GM18951 (cell line): ENCODE data around the gene ADCY5.

ENCODE experiments used
- POLR2A ChIP-seq: IDR thresholded peaks from 4 replicates; pipeline ENCODE4 v1.6.1; 2011; ENCODE audit warnings: mild to moderate bottlenecking; ENCODE audit not compliant: insufficient read length, insufficient read depth; ENCODE audit errors: extremely low read depth
- in situ Hi-C: fragments of 300-500 bp; cut with MboI; formaldehyde crosslinking; loops from one replicate; pipeline ENCODE4 v1.12.0; 2022; ENCODE audit warnings: low sequenced_read_pairs, mixed read lengths, inconsistent platforms; ENCODE audit not compliant: unreplicated experiment

The ADCY5 gene

GRCh38 chr3:123347691-123348264, 101.1 kb downstream of the ADCY5 start:
- no peak for TF ChIP-seq POLR2A
- in situ Hi-C loops: no loop called here

GRCh38 chr3:123347205-123347604, 101.7 kb downstream of the ADCY5 start:
- in situ Hi-C loops: no loop called here
- no peak for TF ChIP-seq POLR2A

DNA sequence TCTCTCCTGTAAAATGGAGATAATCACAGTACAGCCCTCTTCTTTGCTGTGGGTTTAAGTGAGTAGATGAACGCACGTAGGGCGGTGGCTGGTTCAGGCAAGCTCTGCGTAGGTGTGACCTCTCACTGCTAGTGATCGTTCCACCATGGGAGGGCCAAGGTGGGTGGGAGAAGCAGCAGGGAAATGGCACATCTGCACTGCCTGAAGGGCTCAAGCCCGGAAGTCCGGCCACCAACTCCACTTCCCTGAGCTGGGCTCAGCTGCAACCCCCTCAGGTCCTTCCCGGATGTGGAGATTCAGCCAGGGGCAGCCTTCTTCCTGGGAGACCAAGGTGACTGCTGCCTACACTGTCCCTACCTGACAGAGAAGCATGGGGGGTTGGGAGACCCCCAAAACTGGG, 102.9 kb downstream of the ADCY5 start:
- in situ Hi-C loops: no loop called here
- no peak for TF ChIP-seq POLR2A

GRCh38 chr3:123344907-123345594, 103.8 kb downstream of the ADCY5 start:
- in situ Hi-C loops: no loop called here
- no peak for TF ChIP-seq POLR2A

- no peak for TF ChIP-seq POLR2A
- in situ Hi-C loops: no loop called here
Observed at GRCh38 chr3:123344175-123344906, 104.5 kb downstream of the ADCY5 start.

DNA sequence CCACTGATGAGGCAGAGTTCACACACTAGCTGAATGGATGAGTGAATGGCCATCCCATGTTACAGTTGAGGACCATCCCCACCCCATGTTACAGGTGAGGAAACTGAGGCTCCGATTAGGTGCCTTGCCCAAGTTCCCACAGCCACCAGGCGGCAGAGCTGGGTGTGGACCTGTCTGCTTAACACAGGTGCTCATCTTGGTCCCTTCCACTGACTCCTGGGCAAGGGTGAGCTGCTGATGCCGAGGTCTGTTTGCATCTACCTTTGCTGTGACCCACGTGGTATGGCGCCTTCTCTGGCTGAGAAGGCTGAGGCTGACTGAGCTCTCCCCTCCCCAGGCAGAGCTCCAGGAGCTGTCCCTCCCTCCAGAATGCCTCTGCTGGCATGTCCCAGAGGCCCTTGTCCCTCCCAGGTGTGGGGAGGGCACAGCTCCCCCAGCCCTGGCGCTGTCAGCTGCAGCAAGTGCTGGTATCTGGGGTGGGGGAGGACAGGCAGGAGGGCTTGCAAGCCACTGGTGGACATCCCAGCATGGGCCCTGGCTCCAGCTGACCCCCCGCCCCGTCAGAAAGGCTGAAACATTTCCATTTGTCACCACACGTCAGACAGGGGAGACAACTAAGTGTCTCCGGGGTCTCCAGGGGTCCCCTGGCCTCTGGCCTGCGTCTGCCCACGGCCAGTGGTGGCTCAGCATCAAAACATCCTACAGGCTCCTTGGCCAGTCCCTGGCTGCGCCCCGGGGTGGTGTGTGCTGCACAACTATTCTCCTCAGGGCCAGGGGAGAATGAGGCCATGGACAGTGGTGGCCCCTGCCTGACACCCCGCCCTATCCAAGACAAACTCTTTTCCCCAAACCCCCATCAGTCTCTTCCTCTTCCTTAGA, 105.4 kb downstream of the ADCY5 start:
- no peak for TF ChIP-seq POLR2A
- in situ Hi-C loops: no loop called here

DNA sequence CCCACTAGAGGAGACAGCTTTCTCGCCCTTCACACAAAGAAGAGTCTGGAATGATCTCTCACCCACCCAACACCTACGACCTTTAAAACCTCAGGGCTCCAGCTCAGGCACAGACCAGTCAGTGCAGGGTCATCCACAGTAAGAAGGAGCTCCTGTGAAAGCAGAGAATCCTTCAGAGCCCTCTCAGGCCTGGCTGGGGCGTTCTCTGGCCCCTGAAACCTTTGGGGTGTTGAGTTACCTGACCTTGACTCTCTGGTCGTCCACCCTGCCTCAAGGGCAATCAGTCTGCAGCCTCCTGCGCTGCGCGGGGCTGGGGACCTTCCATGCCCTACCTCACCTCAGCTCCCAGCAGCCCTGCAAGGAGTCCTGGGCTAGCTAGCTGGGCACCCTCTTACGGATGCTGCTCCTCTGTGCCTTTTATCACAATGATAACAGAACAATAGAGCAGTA, 106.2 kb downstream of the ADCY5 start:
- in situ Hi-C loops: no loop called here
- TF ChIP-seq POLR2A: no peak

DNA sequence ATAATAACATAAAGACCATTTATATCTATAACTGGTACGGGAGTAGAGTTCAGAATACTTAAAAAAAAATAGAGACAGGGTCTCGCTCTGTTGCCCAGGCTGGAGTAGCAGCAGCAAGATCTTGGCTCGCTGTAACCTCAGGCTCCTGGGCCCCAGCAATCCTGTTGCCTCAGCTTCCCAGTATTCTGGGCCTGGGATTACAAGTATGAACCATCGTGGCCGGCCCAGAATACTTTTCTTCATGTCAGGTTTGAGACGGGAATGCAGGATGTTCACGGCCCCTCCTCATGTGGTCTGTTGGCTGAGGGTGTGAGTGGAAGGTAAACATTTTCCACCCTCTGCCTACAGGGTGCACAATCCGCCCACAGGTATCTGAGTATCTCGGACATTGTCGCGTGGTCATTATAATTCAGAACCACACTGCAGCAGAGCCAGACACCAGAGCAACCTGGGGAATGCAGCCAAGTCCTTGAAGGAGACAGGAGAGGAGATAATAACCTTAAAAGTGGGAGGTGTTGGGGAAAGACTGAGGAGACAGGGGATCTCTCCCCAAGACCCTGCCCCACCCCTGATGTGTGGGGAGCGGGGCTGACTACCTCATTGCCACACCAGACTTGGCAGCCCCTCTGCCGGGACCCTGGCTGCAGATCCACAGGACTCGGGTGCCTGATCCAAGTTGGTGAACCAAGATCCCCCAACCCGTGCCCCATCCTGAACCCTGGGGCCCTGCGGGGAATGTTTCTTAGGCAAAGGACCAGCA, 106.8 kb downstream of the ADCY5 start:
- no peak for TF ChIP-seq POLR2A
- in situ Hi-C loops: no loop called here

- TF ChIP-seq POLR2A: no peak
- in situ Hi-C loops: no loop called here
Observed at GRCh38 chr3:123340336-123340735, 108.6 kb downstream of the ADCY5 start.

DNA sequence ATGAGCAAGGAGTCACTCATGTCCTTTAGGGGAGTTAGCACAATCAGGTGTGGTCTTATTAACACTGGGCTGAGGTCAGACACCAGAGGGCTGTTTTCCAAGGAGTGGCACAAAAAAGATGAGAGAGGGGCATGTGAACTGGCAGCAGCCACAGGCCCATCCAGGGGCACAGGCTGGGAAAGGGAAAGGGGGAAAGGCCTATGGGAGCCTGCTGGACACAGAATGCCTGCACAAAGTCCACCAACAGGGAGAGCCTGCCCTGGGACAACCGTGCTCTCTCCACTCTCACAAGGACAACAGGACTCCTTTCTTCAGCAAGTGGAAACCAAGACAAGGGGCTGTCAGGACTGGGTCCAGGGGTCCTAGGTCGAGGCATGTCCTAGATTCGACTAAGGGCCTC, 109.6 kb downstream of the ADCY5 start:
- in situ Hi-C loops: no loop called here
- no peak for TF ChIP-seq POLR2A

- no peak for TF ChIP-seq POLR2A
- in situ Hi-C loops: no loop called here
Observed at GRCh38 chr3:123338620-123339061, 110.2 kb downstream of the ADCY5 start.

DNA sequence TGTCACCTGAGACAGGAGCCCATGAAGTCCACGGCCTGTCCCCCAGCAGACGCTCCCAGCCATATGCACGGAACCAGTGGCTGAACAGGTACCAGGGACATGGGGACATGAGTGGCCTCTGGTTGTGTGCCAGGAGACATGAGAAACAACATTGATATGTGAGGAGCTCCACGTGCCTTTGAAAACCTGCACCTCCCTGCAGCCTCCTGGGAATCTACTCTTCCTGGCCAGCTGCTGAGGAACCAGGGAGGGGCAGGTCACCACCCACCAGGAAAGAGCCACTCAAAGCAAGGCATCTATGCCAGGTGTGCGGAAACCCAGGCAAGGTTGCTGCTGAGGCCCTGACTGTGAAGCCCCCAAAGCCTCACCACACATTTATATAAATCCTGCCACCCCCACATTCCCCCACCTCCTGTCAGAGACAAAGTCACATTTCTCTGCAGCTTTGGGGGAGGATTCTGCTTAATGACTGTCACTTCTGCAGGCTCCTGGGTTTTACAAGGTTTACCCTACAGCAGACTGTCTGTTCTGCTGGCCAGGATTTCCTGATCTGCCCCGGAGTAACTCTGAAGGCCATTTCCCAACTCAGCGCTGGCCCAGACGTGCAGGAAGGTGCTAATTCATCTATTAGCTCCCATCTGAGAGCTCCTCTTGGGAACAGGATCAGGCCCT, 110.8 kb downstream of the ADCY5 start:
- in situ Hi-C loops: no loop called here
- no peak for TF ChIP-seq POLR2A
